ENCODE results near the gene GFRA1. TPM values are rescaled to one million over a fixed set of nuclear protein-coding genes. Genes with fewer than 3 reads are reported as not detected.

Gene GFRA1
- total RNA-seq, 1 experiment from 2014 or later = 46.3 TPM

- no peak for DNase-seq (ENCODE audit: low read depth in 1 of 2, low spot score in 2 of 2)
- Histone ChIP-seq H3K27ac (no peak overlapping the region), H3K36me3 (no peaks in the 10 kb centered on the region), H3K9me3 (replicated peaks) (no peaks in the 10 kb centered on the region), H3K27me3 (replicated peaks) (no peaks in the 10 kb centered on the region), H3K4me3 (no peak overlapping the region), H3K4me1 (replicated peaks) (no peaks in the 10 kb centered on the region)
These were observed 129.3 kb downstream of the GFRA1 start for GRCh38 chr10:116143673-116144222.

DNA sequence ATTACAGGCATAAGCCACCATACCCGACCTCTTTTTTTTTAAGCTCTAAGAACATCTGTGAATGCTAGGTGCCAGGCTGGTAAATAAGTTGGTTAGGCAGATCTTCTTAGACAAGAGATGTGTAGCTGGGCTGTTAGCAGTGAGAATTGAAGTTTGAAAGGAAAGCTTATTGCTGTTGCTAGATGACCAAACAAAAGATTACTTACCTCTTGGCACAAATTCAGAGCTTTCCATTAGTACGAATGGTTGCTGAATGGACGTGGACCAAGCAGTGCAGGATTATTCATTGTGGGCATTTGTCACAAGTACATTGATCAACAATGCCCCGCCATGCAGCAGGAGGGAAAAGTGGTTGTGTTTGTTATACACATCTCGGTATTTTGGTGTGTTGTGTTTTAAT, 131.2 kb downstream of the GFRA1 start:
- H3K4me3 ChIP-seq = no peak overlapping the region
- no peaks in the 10 kb centered on the region for H3K9me3 ChIP-seq (replicated peaks)
- no peaks in the 10 kb centered on the region for H3K4me1 ChIP-seq (replicated peaks)
- DNase-seq (ENCODE audit: low read depth in 1 of 2, low spot score in 2 of 2) = no peak
- H3K27ac ChIP-seq = no peak overlapping the region
- H3K36me3 ChIP-seq = no peaks in the 10 kb centered on the region
- H3K27me3 ChIP-seq (replicated peaks) = no peaks in the 10 kb centered on the region

- H3K9me3 ChIP-seq (replicated peaks) = no peaks in the 10 kb centered on the region
- DNase-seq (ENCODE audit: low read depth in 1 of 2, low spot score in 2 of 2) = no peak
- no peak overlapping the region for H3K4me3 ChIP-seq
- H3K27ac ChIP-seq = no peak overlapping the region
- no peaks in the 10 kb centered on the region for H3K4me1 ChIP-seq (replicated peaks)
- H3K27me3 ChIP-seq (replicated peaks) = no peaks in the 10 kb centered on the region
- no peaks in the 10 kb centered on the region for H3K36me3 ChIP-seq
These were observed 131.8 kb downstream of the GFRA1 start for GRCh38 chr10:116141246-116141645.

GRCh38 chr10:116139886-116140285, 133.1 kb downstream of the GFRA1 start:
- H3K9me3 ChIP-seq (replicated peaks) = no peaks in the 10 kb centered on the region

GRCh38 chr10:116138897-116139296, 134.1 kb downstream of the GFRA1 start:
- no peak overlapping the region for H3K27ac ChIP-seq
- no peak for DNase-seq (ENCODE audit: low read depth in 1 of 2, low spot score in 2 of 2)
- H3K4me3 ChIP-seq = no peak overlapping the region
- no peaks in the 10 kb centered on the region for H3K4me1 ChIP-seq (replicated peaks)
- H3K36me3 ChIP-seq = no peaks in the 10 kb centered on the region
- no peaks in the 10 kb centered on the region for H3K27me3 ChIP-seq (replicated peaks)
- H3K9me3 ChIP-seq (replicated peaks) = no peaks in the 10 kb centered on the region

More at GRCh38 chr10:116139886-116140285, 133.1 kb downstream of the GFRA1 start:
- Histone ChIP-seq H3K4me3 (no peak overlapping the region), H3K36me3 (no peaks in the 10 kb centered on the region), H3K4me1 (replicated peaks) (no peaks in the 10 kb centered on the region), H3K27me3 (replicated peaks) (no peaks in the 10 kb centered on the region), H3K27ac (no peak overlapping the region)
- DNase-seq (ENCODE audit: low read depth in 1 of 2, low spot score in 2 of 2) = no peak

- DNase-seq (ENCODE audit: low read depth in 1 of 2, low spot score in 2 of 2) = no peak
- H3K4me1 ChIP-seq (replicated peaks) = no peaks in the 10 kb centered on the region
- H3K36me3 ChIP-seq = no peaks in the 10 kb centered on the region
- no peak overlapping the region for H3K4me3 ChIP-seq
- no peaks in the 10 kb centered on the region for H3K9me3 ChIP-seq (replicated peaks)
- H3K27me3 ChIP-seq (replicated peaks) = no peaks in the 10 kb centered on the region
- H3K27ac ChIP-seq = no peak overlapping the region
These were observed 136.7 kb downstream of the GFRA1 start for GRCh38 chr10:116136261-116136660.

GRCh38 chr10:116134322-116134721, 138.7 kb downstream of the GFRA1 start:
- no peaks in the 10 kb centered on the region for H3K36me3 ChIP-seq
- H3K9me3 ChIP-seq (replicated peaks) = no peaks in the 10 kb centered on the region
- H3K4me1 ChIP-seq (replicated peaks) = no peaks in the 10 kb centered on the region
- no peak for DNase-seq (ENCODE audit: low read depth in 1 of 2, low spot score in 2 of 2)
- no peak overlapping the region for H3K27ac ChIP-seq
- H3K27me3 ChIP-seq (replicated peaks) = no peaks in the 10 kb centered on the region
- no peak overlapping the region for H3K4me3 ChIP-seq

DNA sequence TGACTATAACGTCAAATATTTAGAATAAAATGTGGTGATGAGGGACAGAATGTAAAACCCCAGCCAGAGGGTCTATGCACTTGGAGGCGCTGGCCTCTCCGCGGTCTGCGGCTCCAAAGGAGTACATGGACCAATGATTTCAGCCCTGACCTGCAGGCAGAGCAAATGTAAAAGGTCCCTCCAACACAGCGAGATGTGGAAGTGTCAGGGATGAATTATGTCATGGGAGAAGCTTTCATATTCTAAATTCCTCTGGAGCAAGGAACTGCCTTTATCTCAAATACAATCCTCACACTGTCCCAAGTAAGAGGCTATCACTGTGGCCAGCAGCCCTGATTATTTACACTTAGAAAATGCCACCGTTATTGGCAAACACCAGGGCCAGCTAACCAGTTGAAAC, 139.4 kb downstream of the GFRA1 start:
- Histone ChIP-seq H3K27me3 (replicated peaks) (no peaks in the 10 kb centered on the region), H3K4me1 (replicated peaks) (no peaks in the 10 kb centered on the region), H3K36me3 (no peaks in the 10 kb centered on the region), H3K27ac (no peak overlapping the region), H3K4me3 (no peak overlapping the region), H3K9me3 (replicated peaks) (no peaks in the 10 kb centered on the region)
- DNase-seq (ENCODE audit: low read depth in 1 of 2, low spot score in 2 of 2) = no peak

DNA sequence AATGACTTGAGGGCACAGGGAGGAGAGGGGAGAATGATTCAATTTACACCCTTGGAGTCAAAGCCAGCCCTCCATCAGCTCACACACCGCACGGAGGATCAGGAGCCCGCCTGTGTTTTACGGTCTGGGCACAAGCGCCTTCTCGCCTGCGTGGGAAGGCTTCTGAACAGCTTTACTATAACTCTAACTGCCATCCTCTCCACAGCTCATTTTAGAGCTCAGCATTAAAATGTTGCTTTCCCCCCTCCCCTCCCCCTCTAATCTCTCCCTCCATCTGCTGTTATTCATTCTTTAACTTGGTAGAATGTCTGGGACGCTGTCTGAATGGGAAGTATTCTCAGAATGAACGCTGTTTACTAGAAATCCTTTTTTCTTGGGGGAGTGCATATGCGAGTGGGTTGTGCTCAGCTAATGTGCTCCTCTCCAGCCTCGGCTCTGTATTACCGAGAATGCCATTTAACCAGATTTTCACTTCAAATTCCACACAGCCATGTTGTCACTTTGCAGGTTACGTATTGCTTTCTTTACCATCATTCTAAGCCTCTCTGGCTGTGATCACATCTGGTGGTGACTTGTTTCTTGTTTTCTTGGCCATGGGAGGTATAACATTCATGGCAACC, 140.1 kb downstream of the GFRA1 start:
- no peak for DNase-seq (ENCODE audit: low read depth in 1 of 2, low spot score in 2 of 2)

GRCh38 chr10:116130006-116130405, 143.0 kb downstream of the GFRA1 start:
- Histone ChIP-seq H3K36me3 (no peaks in the 10 kb centered on the region), H3K4me1 (replicated peaks) (peaks cover 10% of the 10 kb centered on the region), H3K9me3 (replicated peaks) (no peaks in the 10 kb centered on the region), H3K27ac (no peak overlapping the region), H3K27me3 (replicated peaks) (no peaks in the 10 kb centered on the region), H3K4me3 (no peak overlapping the region)
- no peak for DNase-seq (ENCODE audit: low read depth in 1 of 2, low spot score in 2 of 2)

More for the DNA sequence above, 140.1 kb downstream of the GFRA1 start:
- H3K4me1 ChIP-seq (replicated peaks) = no peaks in the 10 kb centered on the region
- no peaks in the 10 kb centered on the region for H3K36me3 ChIP-seq
- H3K27me3 ChIP-seq (replicated peaks) = no peaks in the 10 kb centered on the region
- H3K9me3 ChIP-seq (replicated peaks) = no peaks in the 10 kb centered on the region
- no peak overlapping the region for H3K27ac ChIP-seq
- no peak overlapping the region for H3K4me3 ChIP-seq

DNA sequence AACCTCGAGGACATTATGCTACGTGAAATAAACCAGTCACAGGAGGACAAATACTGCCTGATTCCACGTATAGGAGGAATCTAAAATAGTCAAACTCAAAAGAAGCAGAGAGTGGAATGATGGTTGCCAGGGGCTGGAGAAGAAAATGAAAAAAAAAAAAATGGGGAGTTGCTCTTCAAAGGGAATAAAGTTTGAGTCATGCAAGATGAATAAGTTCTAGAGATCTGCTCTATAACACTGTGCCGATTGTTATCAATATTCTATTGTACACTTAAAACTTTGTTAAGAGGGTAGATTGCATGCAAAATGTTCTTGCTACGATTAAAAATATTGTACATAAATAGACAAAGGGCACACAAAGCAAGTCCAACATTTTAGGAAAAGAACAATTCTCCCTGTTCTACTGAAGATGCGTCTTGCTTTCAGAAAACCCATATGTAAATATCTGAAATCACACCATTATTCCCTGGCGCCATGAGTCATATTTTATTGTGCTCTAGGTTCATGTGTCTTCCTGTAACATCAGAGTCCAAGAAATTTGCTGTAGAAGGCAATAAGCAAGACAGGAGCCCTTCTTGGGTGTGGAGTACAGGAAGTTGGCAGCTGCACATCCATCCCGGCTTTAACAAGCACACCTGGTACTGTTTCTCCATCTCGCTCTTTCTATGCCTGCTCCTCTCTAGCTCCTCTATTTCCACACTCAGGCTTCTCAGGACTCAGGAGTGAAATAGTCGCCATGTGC, 145.9 kb downstream of the GFRA1 start:
- Histone ChIP-seq H3K9me3 (replicated peaks) (no peaks in the 10 kb centered on the region), H3K4me3 (no peak overlapping the region), H3K27me3 (replicated peaks) (no peaks in the 10 kb centered on the region), H3K4me1 (replicated peaks) (peaks cover 10% of the 10 kb centered on the region), H3K27ac (no peak overlapping the region), H3K36me3 (no peaks in the 10 kb centered on the region)
- DNase-seq (ENCODE audit: low read depth in 1 of 2, low spot score in 2 of 2) = peak in 1 of 2 experiments; percentile 41

DNA sequence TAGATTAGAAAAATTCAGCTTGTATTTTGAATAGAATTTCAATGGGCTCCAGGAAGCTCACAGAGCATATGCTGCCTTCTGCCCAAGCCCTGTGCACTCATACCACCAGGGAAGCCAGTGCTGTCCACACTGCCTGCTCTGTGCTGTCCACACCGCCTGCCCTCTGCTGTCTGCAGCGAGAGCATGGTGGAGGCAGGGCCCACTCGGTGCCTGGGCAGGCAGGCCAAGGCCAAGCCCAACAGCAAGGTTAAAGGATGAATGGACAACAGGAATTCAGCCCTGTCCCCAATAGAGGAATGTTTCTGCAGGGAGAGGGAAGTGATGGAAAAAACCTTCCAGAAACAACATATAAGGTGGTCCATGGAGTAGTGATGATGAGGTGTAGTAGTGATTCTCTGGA, 146.8 kb downstream of the GFRA1 start:
- no peaks in the 10 kb centered on the region for H3K36me3 ChIP-seq
- DNase-seq (ENCODE audit: low read depth in 1 of 2, low spot score in 2 of 2) = no peak
- H3K9me3 ChIP-seq (replicated peaks) = no peaks in the 10 kb centered on the region
- no peak overlapping the region for H3K27ac ChIP-seq
- no peak overlapping the region for H3K4me3 ChIP-seq
- peaks cover 10% of the 10 kb centered on the region for H3K4me1 ChIP-seq (replicated peaks)
- no peaks in the 10 kb centered on the region for H3K27me3 ChIP-seq (replicated peaks)

DNA sequence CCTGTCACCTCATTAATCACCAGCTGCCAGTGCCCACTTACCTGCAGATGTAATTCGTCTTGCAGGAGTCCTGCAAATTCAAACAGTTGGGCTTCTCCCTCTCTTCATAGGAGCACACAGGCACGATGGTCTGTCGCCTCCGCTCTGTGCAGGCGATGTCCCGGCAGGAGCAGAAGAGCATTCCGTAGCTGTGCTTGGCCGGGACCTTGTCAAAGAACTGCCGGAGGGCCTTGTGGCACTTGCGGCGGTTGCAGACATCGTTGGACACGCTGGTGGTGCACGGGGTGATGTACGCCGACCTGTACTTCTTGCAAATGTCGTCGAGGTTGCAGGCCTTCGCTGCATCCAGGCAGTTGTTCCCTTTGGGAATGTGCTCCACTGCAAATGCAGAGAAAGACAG, 147.8 kb downstream of the GFRA1 start:
- DNase-seq (ENCODE audit: low read depth in 1 of 2, low spot score in 2 of 2) = no peak
- Histone ChIP-seq H3K4me3 (no peak overlapping the region), H3K27ac (no peak overlapping the region), H3K36me3 (no peaks in the 10 kb centered on the region), H3K27me3 (replicated peaks) (no peaks in the 10 kb centered on the region), H3K4me1 (replicated peaks) (peaks cover 10% of the 10 kb centered on the region), H3K9me3 (replicated peaks) (no peaks in the 10 kb centered on the region)

GRCh38 chr10:116124777-116125176, 148.2 kb downstream of the GFRA1 start:
- Histone ChIP-seq H3K4me1 (replicated peaks) (peaks cover 10% of the 10 kb centered on the region), H3K27ac (no peak overlapping the region), H3K27me3 (replicated peaks) (no peaks in the 10 kb centered on the region), H3K36me3 (no peaks in the 10 kb centered on the region), H3K4me3 (no peak overlapping the region), H3K9me3 (replicated peaks) (no peaks in the 10 kb centered on the region)
- DNase-seq (ENCODE audit: low read depth in 1 of 2, low spot score in 2 of 2) = no peak

Measured in SJSA1 (cell line).